ENCODE results near the gene OR13F1.
"Not testable (repeated sequence)": the region's sequence is repeated elsewhere in the genome, so short reads cannot be mapped to it uniquely, and the experiment has no call there.

Gene OR13F1

DNA sequence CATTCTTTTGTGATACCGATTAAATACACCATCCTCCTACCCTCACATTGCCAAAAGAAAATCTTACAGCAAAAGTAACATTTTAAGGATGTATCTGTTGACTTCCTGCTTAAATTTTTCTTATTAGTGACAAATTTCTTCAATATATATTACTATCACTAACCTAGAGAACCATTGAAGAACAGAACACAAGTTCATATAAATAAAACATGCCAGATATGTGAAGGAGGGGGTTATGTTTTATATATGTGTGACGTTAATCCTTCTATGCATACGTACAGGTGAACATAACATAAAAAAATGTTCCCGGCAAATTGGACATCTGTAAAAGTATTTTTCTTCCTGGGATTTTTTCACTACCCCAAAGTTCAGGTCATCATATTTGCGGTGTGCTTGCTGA is at the start of gene OR13F1:
OR13F1 (plus strand) TSS at position 301 of the 400 bp plus-strand sequence; CDS start at position 301, 0 bp downstream.
- Histone ChIP-seq H3K9ac (ENCODE audit: low read depth in 1 of 2, low read length in 2 of 2) (no peak within 1 kb of the TSS), H3K4me1 (ENCODE audit: control insufficient read depth in 1 of 2, insufficient read depth in 2 of 2, low read length in 2 of 2) (no peaks in the 10 kb centered on the region), H3K27me3 (ENCODE audit: control insufficient read depth in 1 of 2, insufficient read depth in 2 of 2, low read length in 2 of 2) (no peaks in the 10 kb centered on the region), H3K36me3 (ENCODE audit: control insufficient read depth in 1 of 2, insufficient read depth in 2 of 2, low read length in 2 of 2) (no peaks in the 10 kb centered on the region), H3K9me3 (ENCODE audit: control insufficient read depth in 1 of 2, low read length in 2 of 2) (no peaks in the 10 kb centered on the region), H3K4me3 (ENCODE audit: low read depth in 1 of 2, low read length in 2 of 2) (no peak within 1 kb of the TSS), H3K27ac (ENCODE audit: low read depth, low read length) (no peak within 1 kb of the TSS)

DNA sequence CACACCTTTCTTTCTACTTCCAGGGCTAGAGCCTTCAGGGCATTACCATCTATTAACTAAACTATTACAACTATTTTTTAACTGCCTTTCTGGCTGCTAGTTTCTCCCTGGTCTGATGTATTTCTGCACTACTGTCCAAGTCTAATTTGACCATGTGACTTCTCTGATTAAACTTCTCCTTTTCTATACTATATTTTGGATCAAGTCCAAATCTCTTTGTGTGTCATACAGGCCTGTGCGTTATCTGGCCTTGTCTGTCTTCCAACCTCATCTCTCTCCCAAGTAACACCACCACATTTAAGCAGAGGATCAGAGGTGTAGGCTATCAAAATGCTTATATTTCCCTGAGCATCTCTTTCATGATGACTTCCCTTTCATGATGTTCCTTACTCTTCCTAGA is 47.2 kb upstream of the OR13F1 start:
- no peaks in the 10 kb centered on the region for H3K36me3 ChIP-seq (ENCODE audit: control insufficient read depth in 1 of 2, insufficient read depth in 2 of 2, low read length in 2 of 2)
- no peak overlapping the region for H3K4me3 ChIP-seq (ENCODE audit: low read depth in 1 of 2, low read length in 2 of 2)
- H3K27ac ChIP-seq (ENCODE audit: low read depth, low read length): no peak overlapping the region
- no peaks in the 10 kb centered on the region for H3K27me3 ChIP-seq (ENCODE audit: control insufficient read depth in 1 of 2, insufficient read depth in 2 of 2, low read length in 2 of 2)
- H3K4me1 ChIP-seq (ENCODE audit: control insufficient read depth in 1 of 2, insufficient read depth in 2 of 2, low read length in 2 of 2): no peaks in the 10 kb centered on the region
- no peak overlapping the region for H3K9ac ChIP-seq (ENCODE audit: low read depth in 1 of 2, low read length in 2 of 2)
- H3K9me3 ChIP-seq (ENCODE audit: control insufficient read depth in 1 of 2, low read length in 2 of 2): no peaks in the 10 kb centered on the region

GRCh38 chr9:104463864-104464263 is 40.2 kb upstream of the OR13F1 start:
- Histone ChIP-seq H3K36me3 (ENCODE audit: control insufficient read depth in 1 of 2, insufficient read depth in 2 of 2, low read length in 2 of 2) (no peaks in the 10 kb centered on the region), H3K4me3 (ENCODE audit: low read depth in 1 of 2, low read length in 2 of 2) (no peak overlapping the region), H3K27ac (ENCODE audit: low read depth, low read length) (no peak overlapping the region), H3K9me3 (ENCODE audit: control insufficient read depth in 1 of 2, low read length in 2 of 2) (no peaks in the 10 kb centered on the region), H3K9ac (ENCODE audit: low read depth in 1 of 2, low read length in 2 of 2) (no peak overlapping the region), H3K4me1 (ENCODE audit: control insufficient read depth in 1 of 2, insufficient read depth in 2 of 2, low read length in 2 of 2) (no peaks in the 10 kb centered on the region), H3K27me3 (ENCODE audit: control insufficient read depth in 1 of 2, insufficient read depth in 2 of 2, low read length in 2 of 2) (no peaks in the 10 kb centered on the region)

DNA sequence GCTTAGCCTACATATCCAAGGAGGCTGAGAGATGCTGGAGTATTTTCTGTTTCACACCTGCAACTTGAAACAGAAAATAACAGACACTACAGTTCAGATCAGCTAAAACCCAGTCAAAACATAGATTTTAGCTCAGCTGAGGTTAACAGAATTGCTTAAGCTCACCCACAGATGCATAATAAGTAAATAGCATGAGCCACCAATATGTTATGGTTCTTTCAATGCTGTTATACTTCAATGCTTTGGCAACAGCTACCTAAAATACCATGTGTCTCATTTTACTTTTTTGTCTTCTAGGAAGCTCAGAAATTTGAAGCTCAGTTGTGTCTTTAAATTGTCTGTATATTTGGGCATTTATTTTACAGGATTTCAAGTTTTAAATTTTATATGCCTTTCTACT is 35.8 kb upstream of the OR13F1 start:
- Histone ChIP-seq H3K4me1 (ENCODE audit: control insufficient read depth in 1 of 2, insufficient read depth in 2 of 2, low read length in 2 of 2) (no peaks in the 10 kb centered on the region), H3K9me3 (ENCODE audit: control insufficient read depth in 1 of 2, low read length in 2 of 2) (peaks cover 0 to 2% of the 10 kb centered on the region in 2 donors), H3K27ac (ENCODE audit: low read depth, low read length) (no peak overlapping the region), H3K4me3 (ENCODE audit: low read depth in 1 of 2, low read length in 2 of 2) (no peak overlapping the region), H3K27me3 (ENCODE audit: control insufficient read depth in 1 of 2, insufficient read depth in 2 of 2, low read length in 2 of 2) (no peaks in the 10 kb centered on the region), H3K9ac (ENCODE audit: low read depth in 1 of 2, low read length in 2 of 2) (no peak overlapping the region), H3K36me3 (ENCODE audit: control insufficient read depth in 1 of 2, insufficient read depth in 2 of 2, low read length in 2 of 2) (no peaks in the 10 kb centered on the region)

GRCh38 chr9:104482921-104483570 is 21.0 kb upstream of the OR13F1 start:
- H3K9ac ChIP-seq (ENCODE audit: low read depth in 1 of 2, low read length in 2 of 2): no peak overlapping the region
- H3K36me3 ChIP-seq (ENCODE audit: control insufficient read depth in 1 of 2, insufficient read depth in 2 of 2, low read length in 2 of 2): no peaks in the 10 kb centered on the region
- H3K27ac ChIP-seq (ENCODE audit: low read depth, low read length): no peak overlapping the region
- no peaks in the 10 kb centered on the region for H3K27me3 ChIP-seq (ENCODE audit: control insufficient read depth in 1 of 2, insufficient read depth in 2 of 2, low read length in 2 of 2)
- no peaks in the 10 kb centered on the region for H3K9me3 ChIP-seq (ENCODE audit: control insufficient read depth in 1 of 2, low read length in 2 of 2)
- H3K4me1 ChIP-seq (ENCODE audit: control insufficient read depth in 1 of 2, insufficient read depth in 2 of 2, low read length in 2 of 2): no peaks in the 10 kb centered on the region
- no peak overlapping the region for H3K4me3 ChIP-seq (ENCODE audit: low read depth in 1 of 2, low read length in 2 of 2)

DNA sequence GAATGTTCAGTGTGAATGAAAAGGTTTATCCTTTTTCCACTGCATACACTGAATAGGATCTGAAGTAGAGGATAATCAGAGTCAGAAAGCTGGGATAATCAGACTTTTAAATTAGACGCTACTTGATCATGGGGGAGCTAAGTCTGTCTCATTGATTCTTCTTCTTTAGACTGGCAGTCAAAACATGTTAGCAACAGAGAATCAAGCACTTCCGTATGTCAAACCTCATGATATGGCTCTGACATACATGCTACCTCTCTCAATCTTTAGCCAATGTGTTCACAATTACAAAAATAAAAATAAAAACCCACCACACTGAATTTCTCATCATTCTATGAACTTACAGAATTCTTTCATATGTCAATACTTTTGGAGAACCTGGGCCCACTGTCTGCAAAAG is 19.0 kb upstream of the OR13F1 start:
- H3K27me3 ChIP-seq (ENCODE audit: control insufficient read depth in 1 of 2, insufficient read depth in 2 of 2, low read length in 2 of 2): no peaks in the 10 kb centered on the region
- no peak overlapping the region for H3K9ac ChIP-seq (ENCODE audit: low read depth in 1 of 2, low read length in 2 of 2)
- no peaks in the 10 kb centered on the region for H3K9me3 ChIP-seq (ENCODE audit: control insufficient read depth in 1 of 2, low read length in 2 of 2)
- no peak overlapping the region for H3K4me3 ChIP-seq (ENCODE audit: low read depth in 1 of 2, low read length in 2 of 2)
- no peaks in the 10 kb centered on the region for H3K36me3 ChIP-seq (ENCODE audit: control insufficient read depth in 1 of 2, insufficient read depth in 2 of 2, low read length in 2 of 2)
- H3K27ac ChIP-seq (ENCODE audit: low read depth, low read length): no peak overlapping the region
- no peaks in the 10 kb centered on the region for H3K4me1 ChIP-seq (ENCODE audit: control insufficient read depth in 1 of 2, insufficient read depth in 2 of 2, low read length in 2 of 2)

DNA sequence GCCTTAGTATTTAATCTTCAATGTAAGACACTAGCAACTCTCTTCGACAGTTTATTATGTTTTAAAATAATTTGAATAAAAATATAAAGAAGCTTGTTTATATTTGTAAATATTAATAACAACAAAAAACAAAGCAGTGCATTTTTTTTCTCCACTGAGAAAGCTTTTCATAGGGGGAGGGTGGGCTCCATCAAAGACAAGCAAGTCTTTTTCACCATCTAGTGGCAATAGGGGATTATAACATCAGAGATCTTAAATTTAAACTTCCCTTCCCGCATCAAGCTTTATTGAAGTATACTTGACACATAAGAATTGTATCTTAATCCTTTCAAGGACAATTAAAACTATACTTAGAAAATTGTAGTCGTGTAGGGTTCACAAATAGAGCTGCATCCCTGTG is 9.3 kb upstream of the OR13F1 start:
- no peaks in the 10 kb centered on the region for H3K27me3 ChIP-seq (ENCODE audit: control insufficient read depth in 1 of 2, insufficient read depth in 2 of 2, low read length in 2 of 2)
- H3K4me1 ChIP-seq (ENCODE audit: control insufficient read depth in 1 of 2, insufficient read depth in 2 of 2, low read length in 2 of 2): no peaks in the 10 kb centered on the region
- H3K9ac ChIP-seq (ENCODE audit: low read depth in 1 of 2, low read length in 2 of 2): no peak overlapping the region

GRCh38 chr9:104503440-104503839 is 623 bp upstream of the OR13F1 start:
- H3K4me3 ChIP-seq (ENCODE audit: low read depth in 1 of 2, low read length in 2 of 2): no peak overlapping the region
- no peaks in the 10 kb centered on the region for H3K4me1 ChIP-seq (ENCODE audit: control insufficient read depth in 1 of 2, insufficient read depth in 2 of 2, low read length in 2 of 2)
- H3K9ac ChIP-seq (ENCODE audit: low read depth in 1 of 2, low read length in 2 of 2): no peak overlapping the region
- no peaks in the 10 kb centered on the region for H3K27me3 ChIP-seq (ENCODE audit: control insufficient read depth in 1 of 2, insufficient read depth in 2 of 2, low read length in 2 of 2)
- H3K27ac ChIP-seq (ENCODE audit: low read depth, low read length): no peak overlapping the region
- H3K9me3 ChIP-seq (ENCODE audit: control insufficient read depth in 1 of 2, low read length in 2 of 2): no peaks in the 10 kb centered on the region
- no peaks in the 10 kb centered on the region for H3K36me3 ChIP-seq (ENCODE audit: control insufficient read depth in 1 of 2, insufficient read depth in 2 of 2, low read length in 2 of 2)

More for the DNA sequence above, 9.3 kb upstream of the OR13F1 start:
- Histone ChIP-seq H3K27ac (ENCODE audit: low read depth, low read length) (no peak overlapping the region), H3K4me3 (ENCODE audit: low read depth in 1 of 2, low read length in 2 of 2) (no peak overlapping the region), H3K9me3 (ENCODE audit: control insufficient read depth in 1 of 2, low read length in 2 of 2) (peaks cover 0 to 3% of the 10 kb centered on the region in 2 donors), H3K36me3 (ENCODE audit: control insufficient read depth in 1 of 2, insufficient read depth in 2 of 2, low read length in 2 of 2) (no peaks in the 10 kb centered on the region)

DNA sequence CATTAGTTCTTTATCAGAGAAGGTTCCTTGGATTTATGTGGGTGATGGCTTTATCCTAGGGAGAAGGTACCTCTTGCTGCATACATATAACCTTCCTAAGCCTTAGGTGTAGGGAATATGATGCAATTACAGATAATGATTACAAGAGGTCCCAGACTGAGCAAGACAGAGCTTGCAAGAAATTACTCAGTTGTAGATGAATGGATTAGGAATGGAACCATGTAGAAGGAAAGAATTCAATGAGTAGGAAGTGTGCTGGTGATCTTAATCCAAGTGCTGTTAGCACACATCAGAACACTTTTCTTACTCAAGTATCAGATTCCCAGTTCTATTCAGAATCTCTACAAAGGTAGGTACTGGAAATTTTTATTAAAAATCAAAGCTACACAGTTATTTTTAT is 2.5 kb downstream of the OR13F1 start:
- Histone ChIP-seq H3K27ac (ENCODE audit: low read depth, low read length) (no peak overlapping the region), H3K27me3 (ENCODE audit: control insufficient read depth in 1 of 2, insufficient read depth in 2 of 2, low read length in 2 of 2) (no peaks in the 10 kb centered on the region), H3K9me3 (ENCODE audit: control insufficient read depth in 1 of 2, low read length in 2 of 2) (peaks cover 0 to 4% of the 10 kb centered on the region in 2 donors), H3K9ac (ENCODE audit: low read depth in 1 of 2, low read length in 2 of 2) (no peak overlapping the region), H3K4me1 (ENCODE audit: control insufficient read depth in 1 of 2, insufficient read depth in 2 of 2, low read length in 2 of 2) (no peaks in the 10 kb centered on the region), H3K4me3 (ENCODE audit: low read depth in 1 of 2, low read length in 2 of 2) (no peak overlapping the region), H3K36me3 (ENCODE audit: control insufficient read depth in 1 of 2, insufficient read depth in 2 of 2, low read length in 2 of 2) (no peaks in the 10 kb centered on the region)

DNA sequence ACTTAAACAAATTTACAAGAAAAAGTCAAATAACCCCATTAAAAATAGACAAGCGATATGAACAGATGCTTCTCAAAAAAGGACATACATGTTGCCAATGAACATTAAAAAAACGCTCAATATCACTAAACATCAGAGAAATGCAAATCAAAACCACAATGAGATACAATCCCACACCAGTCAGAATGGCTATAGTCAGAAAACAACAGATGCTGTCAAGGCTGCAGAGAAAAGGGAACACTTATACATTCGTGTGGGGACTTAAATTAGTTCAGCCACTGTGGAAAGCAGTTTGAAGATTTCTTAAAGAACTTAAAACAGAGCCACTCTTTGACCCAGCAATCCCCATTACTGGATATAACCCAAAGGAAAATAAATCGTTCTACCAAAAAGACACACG is 10.8 kb downstream of the OR13F1 start:
- H3K9me3 ChIP-seq (ENCODE audit: control insufficient read depth in 1 of 2, low read length in 2 of 2): peaks cover 0 to 4% of the 10 kb centered on the region in 2 donors
- H3K9ac ChIP-seq (ENCODE audit: low read depth in 1 of 2, low read length in 2 of 2): no peak overlapping the region
- no peak overlapping the region for H3K4me3 ChIP-seq (ENCODE audit: low read depth in 1 of 2, low read length in 2 of 2)
- H3K27ac ChIP-seq (ENCODE audit: low read depth, low read length): no peak overlapping the region
- H3K4me1 ChIP-seq (ENCODE audit: control insufficient read depth in 1 of 2, insufficient read depth in 2 of 2, low read length in 2 of 2): no peaks in the 10 kb centered on the region
- H3K36me3 ChIP-seq (ENCODE audit: control insufficient read depth in 1 of 2, insufficient read depth in 2 of 2, low read length in 2 of 2): no peaks in the 10 kb centered on the region
- H3K27me3 ChIP-seq (ENCODE audit: control insufficient read depth in 1 of 2, insufficient read depth in 2 of 2, low read length in 2 of 2): no peaks in the 10 kb centered on the region

DNA sequence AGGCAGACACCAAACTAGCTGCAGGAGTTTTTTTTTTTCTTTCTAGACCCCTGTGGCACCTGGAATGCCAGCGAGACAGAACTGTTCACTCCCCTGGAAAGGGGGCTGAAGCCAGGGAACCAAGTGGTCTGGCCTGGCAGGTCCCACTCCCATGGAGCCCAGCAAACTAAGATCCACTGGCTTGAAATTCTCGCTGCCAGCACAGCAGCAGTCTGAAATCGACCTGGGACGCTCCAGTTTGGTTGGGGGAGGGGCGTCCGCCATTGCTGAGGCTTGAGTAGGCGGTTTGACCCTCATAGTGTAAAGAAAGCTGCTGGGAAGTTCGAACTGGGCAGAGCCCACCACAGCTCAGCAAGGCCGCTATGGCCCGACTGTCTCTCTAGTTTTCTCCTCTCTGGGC is 16.2 kb downstream of the OR13F1 start:
- not testable (repeated sequence) for H3K27ac ChIP-seq (ENCODE audit: low read depth, low read length); H3K4me3 ChIP-seq (ENCODE audit: low read depth in 1 of 2, low read length in 2 of 2); H3K36me3 ChIP-seq (ENCODE audit: control insufficient read depth in 1 of 2, insufficient read depth in 2 of 2, low read length in 2 of 2); H3K4me1 ChIP-seq (ENCODE audit: control insufficient read depth in 1 of 2, insufficient read depth in 2 of 2, low read length in 2 of 2); H3K9me3 ChIP-seq (ENCODE audit: control insufficient read depth in 1 of 2, low read length in 2 of 2); H3K9ac ChIP-seq (ENCODE audit: low read depth in 1 of 2, low read length in 2 of 2); H3K27me3 ChIP-seq (ENCODE audit: control insufficient read depth in 1 of 2, insufficient read depth in 2 of 2, low read length in 2 of 2)
